ENCODE data around the gene RILPL2.
A peak's percentile ranks its signal among the peaks of the same experiment; 100 is the strongest.
"Not testable (repeated sequence)": the region's sequence is repeated elsewhere in the genome, so short reads cannot be mapped to it uniquely, and the experiment has no call there.

Gene RILPL2

DNA sequence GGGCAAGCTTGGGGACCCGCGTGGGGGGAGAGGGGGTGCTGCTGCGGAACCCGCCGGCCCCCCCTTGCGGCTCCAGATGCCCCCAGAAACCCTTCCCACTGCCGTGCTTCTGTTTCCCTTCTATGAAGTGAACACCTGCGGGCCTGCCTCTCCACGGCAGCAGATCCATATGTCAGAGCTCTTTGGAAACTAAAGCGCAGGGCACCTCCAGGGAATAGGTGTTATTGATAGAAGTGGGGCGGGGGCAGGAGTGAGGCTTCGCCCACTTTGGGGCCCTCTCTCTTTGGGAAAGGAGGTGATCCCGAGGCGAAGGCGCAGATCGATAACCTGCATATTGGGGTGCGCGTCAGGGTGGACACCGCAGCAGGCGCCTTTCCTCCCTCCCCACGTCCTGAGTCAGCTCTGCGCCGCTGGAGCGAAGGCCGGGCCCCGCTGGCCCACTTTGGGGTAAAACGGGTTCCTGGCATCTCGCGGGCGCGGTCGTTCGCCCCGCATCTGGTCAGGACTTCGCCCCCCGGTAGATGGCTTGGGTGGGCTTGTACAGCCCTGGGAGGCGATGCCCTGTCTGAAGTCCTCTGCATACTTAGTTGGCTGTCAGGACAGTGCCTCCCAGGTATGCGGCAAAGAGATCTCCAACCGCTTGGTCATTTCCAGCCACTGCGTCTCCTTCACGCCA is 52.0 kb downstream of the RILPL2 start:
- peak in 1 of 2 donors; percentile 6 for DNase-seq (ENCODE audit: low read depth in 2 of 2)

DNA sequence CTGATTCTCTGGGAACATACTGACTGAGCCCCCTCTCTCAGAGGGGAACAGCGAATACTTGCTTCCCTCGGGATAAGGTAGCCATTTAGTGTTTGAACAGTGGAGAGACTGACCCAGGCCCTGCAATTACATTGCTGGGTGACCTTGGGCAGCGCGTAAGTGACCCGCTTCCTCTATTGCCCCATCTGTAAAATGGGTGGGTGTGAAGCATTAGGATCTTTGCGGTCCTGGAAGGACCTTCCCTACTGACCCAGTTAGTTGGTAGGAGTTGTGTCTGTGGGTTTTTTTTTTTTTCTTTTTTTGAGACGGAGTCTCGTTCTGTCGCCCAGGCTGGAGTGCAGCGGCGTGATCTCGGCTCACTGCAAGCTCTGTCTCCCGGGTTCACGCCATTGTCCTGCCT is 53.8 kb downstream of the RILPL2 start:
- no peak for DNase-seq (ENCODE audit: low read depth in 2 of 2)

DNA sequence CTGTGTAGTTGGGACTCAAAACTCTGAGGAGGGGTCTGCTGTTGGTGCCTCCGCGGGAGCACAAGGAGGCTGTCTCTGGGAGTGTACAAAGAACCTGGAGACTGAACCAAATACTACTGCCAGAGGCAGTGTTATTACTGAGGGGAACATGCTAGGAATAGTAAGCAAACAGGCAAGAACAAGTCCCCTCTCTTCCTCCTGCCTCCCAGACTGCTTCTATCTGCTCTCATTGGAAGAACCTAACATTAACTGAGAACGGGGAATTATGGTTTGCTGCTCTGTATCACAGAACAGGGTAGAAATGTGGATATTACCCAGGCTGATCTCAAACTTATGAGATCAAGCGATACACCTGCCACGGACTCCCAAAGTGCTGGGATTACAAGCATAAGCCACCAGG is 57.1 kb downstream of the RILPL2 start:
- DNase-seq (ENCODE audit: low read depth in 2 of 2) = no peak

DNA sequence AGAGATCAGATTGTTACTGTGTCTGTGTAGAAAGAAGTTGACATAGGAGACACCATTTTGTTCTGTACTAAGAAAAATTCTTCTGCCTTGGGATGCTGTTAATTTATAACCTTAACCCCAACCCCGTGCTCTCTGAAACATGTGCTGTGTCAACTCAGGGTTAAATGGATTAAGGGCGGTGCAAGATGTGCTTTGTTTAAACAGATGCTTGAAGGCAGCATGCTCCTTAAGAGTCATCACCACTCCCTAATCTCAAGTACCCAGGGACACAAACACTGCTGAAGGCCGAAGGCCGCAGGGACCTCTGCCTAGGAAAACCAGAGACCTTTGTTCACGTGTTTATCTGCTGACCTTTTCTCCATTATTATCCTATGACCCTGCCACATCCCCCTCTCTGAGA is 64.1 kb downstream of the RILPL2 start:
- DNase-seq (ENCODE audit: low read depth in 2 of 2) = not testable (repeated sequence)

DNA sequence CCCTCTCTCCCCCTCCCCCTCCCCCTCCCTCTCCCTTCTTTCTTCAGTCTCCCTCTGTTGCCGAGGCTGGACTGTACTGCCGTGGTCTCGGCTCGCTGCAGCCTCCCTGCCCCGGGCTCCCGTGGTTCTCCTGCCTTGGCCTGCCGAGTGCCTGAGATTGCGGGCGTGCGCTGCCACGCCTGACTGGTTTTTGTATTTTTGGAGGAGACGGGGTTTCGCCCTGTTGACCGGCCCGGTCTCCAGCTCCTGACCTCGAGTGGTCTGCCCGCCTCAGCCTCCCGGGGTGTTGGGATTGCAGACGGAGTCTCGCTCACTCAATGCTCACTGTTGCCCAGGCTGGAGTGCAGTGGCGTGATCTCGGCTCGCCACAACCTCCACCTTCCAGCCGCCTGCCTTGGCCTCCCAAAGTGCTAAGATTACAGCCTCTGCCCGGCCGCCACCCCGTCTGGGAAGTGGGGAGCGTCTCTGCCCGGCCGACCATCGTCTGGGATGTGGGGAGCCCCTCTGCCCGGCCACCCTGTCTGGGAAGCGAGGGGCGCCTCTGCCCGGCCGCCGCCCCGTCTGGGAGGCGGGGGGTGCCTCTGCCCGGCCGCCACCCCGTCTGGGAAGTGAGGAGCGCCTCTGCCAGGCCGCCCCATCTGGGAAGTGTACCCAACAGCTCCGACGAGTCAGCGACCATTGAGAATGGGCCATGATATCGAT is 64.7 kb downstream of the RILPL2 start:
- not testable (repeated sequence) for DNase-seq (ENCODE audit: low read depth in 2 of 2)

DNA sequence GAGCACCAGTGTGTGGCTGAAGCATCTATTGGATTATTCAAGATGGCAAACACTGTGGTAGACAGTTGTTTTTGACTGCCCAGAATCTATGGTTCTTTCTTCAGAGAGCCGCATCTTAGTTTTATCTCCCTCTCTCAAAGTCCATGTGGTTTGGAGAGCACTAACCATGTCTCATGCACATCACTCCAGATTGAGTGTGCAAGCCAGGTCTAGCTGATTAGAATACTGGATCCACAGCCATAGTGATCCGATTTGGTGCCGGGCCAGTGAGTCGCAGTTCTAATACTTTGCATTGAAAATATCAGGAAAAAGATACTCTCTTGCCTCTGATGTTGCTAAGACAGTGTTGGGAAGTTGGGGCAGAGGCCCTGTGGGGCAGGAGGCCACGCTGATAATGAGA is 67.3 kb downstream of the RILPL2 start:
- no peak for DNase-seq (ENCODE audit: low read depth in 2 of 2)

DNA sequence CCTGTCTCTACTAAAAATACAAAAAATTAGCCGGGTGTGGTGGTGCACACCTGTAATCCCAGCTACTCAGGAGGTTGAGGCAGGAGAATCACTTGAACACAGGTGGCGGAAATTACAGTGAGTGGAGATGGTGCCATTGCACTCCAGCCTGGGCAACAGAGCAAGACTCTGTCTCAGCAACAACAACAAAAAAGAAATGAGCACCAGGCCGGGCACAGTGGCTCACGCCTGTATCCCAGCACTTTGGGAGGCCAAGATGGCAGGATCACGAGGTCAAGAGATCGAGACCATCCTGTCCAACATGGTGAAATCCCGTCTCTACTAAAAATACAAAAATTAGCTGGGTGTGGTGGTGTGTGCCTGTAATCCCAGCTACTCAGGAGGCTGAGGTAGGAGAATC is 68.1 kb downstream of the RILPL2 start:
- DNase-seq (ENCODE audit: low read depth in 2 of 2) = not testable (repeated sequence)

DNA sequence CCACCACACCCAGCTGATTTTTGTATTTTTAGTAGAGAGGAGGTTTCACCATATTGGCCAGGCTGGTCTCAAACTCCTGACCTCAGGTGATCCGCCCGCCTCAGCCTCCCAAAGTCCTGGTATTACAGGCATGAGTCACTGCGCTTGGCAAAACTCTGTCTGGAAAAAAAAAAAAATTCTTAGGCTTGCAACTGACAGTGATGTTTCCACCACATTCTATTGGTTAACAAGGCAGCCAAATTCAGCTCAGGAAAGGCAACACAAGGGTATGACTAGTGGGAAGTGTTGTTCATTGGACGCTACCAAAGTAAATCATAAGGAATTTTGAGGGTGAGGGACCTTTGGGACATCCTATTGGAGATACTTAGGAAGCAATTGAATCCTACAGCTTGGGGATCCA is 69.0 kb downstream of the RILPL2 start:
- DNase-seq (ENCODE audit: low read depth in 2 of 2) = no peak

Data from stimulated activated CD8-positive, alpha-beta memory T cell treated with anti-CD3 and anti-CD28 coated beads, Interleukin-7, amount 100 ng/mL, for 4 hours (primary cell).